ENCODE results near the gene PNLDC1. TPM values are rescaled to one million over a fixed set of nuclear protein-coding genes. Genes with fewer than 3 reads are reported as not detected.
"Not testable (repeated sequence)": the region's sequence is repeated elsewhere in the genome, so short reads cannot be mapped to it uniquely, and the experiment has no call there.

The PNLDC1 gene
- total RNA-seq, 1 experiment from 2014 or later: not detected

DNA sequence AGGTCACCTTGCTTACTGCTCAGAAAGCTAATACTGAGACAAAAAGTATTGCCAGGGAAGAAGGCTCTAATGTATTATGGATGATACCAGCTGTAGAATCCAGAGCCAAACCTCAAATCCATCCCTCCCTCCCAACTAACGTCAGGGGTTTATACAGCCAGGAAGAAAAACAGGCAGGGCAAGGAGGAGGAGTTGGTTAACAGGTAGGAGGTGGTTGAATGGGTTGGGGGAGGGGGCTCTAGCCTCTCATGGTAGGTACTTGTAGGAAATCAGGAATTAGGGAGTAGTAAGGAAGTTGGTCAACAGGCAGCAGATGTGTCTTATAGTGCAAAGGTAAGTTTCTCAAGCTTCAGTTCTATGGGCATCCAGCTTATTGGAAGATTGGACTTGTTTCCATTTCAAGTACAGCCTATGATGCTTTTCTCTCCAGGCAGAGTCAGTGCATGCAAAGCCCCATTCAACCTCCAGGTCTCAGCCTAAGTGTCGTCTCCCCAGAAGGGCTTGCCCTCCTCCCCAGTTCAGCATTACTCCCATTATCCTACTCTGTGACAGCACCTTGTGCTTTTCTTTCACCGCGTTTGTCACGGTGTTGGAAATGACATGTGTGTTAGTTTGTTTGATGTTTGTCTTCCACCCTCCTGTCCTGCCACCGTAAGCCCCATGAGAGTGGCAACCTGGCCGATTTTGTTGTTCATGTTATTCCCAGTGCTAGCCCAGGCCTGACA, 38.1 kb downstream of the PNLDC1 start:
- H3K4me3 ChIP-seq (ENCODE audit: insufficient read depth, low read depth, low read length): no peak overlapping the region
- peak; percentile 77 for DNase-seq

DNA sequence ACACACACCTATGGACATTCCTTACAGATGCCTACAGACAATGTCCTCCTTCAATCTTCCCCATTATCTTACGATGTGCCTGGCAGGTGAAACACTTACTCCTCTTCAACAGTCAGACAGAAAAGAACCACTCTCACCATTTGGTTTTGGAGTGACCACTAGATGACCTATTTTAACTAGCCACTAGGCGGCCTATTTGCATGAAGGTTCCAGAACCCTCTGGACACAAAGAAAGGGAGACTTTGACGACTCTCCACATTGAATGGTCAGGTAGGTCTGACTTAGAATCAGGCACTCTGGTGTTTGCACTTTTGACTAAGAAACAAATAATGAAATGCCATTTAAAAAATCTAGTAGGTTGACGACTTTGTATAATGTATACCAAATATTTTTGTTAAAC, 42.0 kb downstream of the PNLDC1 start:
- Histone ChIP-seq H3K27me3 (ENCODE audit: control insufficient read depth, insufficient read depth, low read length) (no peaks in the 10 kb centered on the region), H3K36me3 (replicated peaks; ENCODE audit: control insufficient read depth, insufficient read depth, low read length) (no peaks in the 10 kb centered on the region), H3K4me3 (ENCODE audit: insufficient read depth, low read depth, low read length) (no peak overlapping the region)
- DNase-seq: peak; percentile 61

More for the DNA sequence above, 38.1 kb downstream of the PNLDC1 start:
- Histone ChIP-seq H3K36me3 (replicated peaks; ENCODE audit: control insufficient read depth, insufficient read depth, low read length) (no peaks in the 10 kb centered on the region), H3K27me3 (ENCODE audit: control insufficient read depth, insufficient read depth, low read length) (no peaks in the 10 kb centered on the region)

DNA sequence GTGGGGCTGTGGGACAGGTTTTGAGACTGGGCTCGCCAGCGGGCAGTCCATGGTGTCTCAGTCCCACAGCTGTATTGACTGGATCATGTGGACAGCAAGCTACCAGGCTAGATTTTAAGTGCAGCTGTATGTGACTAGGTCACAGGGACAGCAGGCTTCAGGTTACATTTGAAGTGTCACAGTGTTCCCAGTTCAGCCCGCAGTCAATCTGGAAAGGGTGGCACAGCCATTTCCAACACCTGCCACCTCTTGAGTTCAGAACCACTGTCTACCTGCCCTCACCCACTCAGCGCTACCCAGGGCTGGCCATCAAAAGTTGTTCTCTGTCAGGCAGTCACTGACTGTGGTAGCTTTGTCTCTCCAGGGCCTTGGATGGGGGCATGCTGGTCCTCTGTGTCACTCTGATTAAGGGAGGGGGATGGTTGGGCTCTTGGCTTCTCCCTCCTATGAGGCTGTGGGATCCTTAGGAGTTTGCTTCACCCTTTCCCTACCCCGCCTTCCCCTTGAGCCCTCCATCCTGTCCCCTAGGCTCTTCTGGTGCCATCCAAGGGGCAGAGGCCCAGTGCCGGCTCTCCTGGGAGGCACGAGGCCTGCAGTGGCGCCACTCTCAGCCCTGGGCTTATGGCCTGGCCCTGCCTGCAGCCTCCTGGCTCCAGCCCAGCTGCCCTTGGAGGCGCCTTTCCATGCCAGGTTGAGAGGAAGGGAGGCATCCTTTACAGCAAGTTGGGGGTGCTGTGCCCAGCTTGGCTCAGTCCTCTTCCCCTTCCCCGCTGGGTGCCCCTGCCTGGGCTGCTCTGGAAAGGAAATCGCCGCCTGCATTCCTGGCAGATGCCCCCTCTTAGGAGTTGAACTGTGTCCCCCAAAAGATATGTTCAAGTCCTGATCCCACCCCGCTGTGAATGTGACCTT, 44.9 kb downstream of the PNLDC1 start:
- Histone ChIP-seq H3K4me3 (ENCODE audit: insufficient read depth, low read depth, low read length) (no peak overlapping the region), H3K27me3 (ENCODE audit: control insufficient read depth, insufficient read depth, low read length) (no peaks in the 10 kb centered on the region), H3K36me3 (replicated peaks; ENCODE audit: control insufficient read depth, insufficient read depth, low read length) (no peaks in the 10 kb centered on the region)
- DNase-seq: peak; percentile 28

DNA sequence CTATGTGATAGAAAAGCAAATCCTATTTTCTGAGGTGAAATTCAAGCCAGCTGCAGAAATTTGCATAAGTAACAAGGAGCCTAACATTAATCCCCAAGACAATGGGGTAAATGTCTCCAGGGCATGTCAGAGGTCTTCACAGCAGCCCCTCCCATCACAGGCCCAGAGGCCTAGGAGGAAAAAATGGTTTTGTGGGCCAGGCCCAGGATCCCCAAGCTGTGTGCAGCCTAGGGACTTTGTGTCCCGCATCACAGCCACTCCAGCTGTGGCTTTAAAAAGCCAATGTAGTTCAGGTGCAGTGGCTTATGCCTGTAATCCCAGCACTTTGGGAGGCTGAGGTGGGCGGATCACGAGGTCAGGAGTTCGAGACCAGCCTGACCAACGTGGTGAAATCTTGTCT, 48.5 kb downstream of the PNLDC1 start:
- not testable (repeated sequence) for DNase-seq; H3K36me3 ChIP-seq (replicated peaks; ENCODE audit: control insufficient read depth, insufficient read depth, low read length); H3K4me3 ChIP-seq (ENCODE audit: insufficient read depth, low read depth, low read length); H3K27me3 ChIP-seq (ENCODE audit: control insufficient read depth, insufficient read depth, low read length)

DNA sequence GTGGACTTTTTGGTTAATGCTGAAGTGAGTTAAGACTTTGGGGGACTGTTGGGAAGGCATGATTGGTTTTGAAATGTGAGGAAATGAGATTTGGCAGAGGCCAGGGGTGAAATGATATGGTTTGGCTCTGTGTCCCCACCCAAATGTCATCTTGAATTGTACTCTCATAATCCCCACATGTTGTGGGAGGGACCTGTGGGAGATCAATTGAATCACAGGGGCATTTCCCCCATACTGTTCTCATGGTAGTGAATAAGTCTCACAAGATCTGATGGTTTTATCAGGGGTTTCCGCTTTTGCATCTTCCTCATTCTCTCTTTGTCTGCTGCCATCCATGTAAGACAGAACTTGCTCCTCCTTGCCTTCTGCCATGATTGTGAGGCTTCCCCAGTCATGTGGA, 49.8 kb downstream of the PNLDC1 start:
- H3K4me3 ChIP-seq (ENCODE audit: insufficient read depth, low read depth, low read length); H3K36me3 ChIP-seq (replicated peaks; ENCODE audit: control insufficient read depth, insufficient read depth, low read length); DNase-seq; H3K27me3 ChIP-seq (ENCODE audit: control insufficient read depth, insufficient read depth, low read length): not testable (repeated sequence)

DNA sequence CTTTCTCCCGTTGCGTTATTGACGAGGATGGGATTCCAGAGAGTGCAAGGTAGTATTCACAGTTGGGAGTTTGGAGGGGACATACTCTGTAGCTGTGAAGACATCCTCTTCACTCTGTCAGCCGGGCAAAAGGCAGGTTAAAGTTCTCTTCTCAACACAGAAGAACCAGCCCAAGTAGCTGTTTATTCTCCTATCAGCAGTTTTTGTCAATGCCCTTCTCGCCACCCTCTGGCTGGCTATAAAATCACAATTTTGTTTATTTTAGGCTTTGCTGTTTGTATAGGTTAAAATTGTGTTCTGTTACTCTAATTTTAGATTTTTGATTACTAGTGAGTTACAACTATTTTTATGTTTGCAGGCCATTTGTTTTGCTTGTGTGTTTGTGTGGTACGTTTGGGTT, 52.8 kb downstream of the PNLDC1 start:
- no peaks in the 10 kb centered on the region for H3K27me3 ChIP-seq (ENCODE audit: control insufficient read depth, insufficient read depth, low read length)
- H3K36me3 ChIP-seq (replicated peaks; ENCODE audit: control insufficient read depth, insufficient read depth, low read length): no peaks in the 10 kb centered on the region
- peak; percentile 41 for DNase-seq
- H3K4me3 ChIP-seq (ENCODE audit: insufficient read depth, low read depth, low read length): no peak overlapping the region

DNA sequence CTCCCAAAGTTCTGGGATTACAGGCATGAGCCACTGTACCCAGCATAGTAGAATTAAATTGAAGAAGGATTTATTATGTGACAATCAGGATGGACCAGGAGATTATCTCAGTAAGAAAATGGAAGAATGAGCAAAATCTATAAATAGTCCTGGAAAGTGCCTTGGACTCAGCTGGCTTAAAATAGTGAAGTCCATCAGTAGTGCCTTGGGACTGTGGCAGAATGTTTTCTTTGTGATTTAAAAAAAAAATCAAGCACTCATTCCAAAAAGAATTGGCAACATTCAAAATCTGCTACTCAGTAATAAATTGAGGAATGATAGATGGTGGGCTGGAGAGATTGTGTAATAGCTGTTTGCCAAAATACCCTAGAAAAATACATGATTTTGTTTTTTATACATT, 53.7 kb downstream of the PNLDC1 start:
- H3K27me3 ChIP-seq (ENCODE audit: control insufficient read depth, insufficient read depth, low read length): no peaks in the 10 kb centered on the region
- H3K4me3 ChIP-seq (ENCODE audit: insufficient read depth, low read depth, low read length): no peak overlapping the region
- no peaks in the 10 kb centered on the region for H3K36me3 ChIP-seq (replicated peaks; ENCODE audit: control insufficient read depth, insufficient read depth, low read length)
- DNase-seq: no peak

DNA sequence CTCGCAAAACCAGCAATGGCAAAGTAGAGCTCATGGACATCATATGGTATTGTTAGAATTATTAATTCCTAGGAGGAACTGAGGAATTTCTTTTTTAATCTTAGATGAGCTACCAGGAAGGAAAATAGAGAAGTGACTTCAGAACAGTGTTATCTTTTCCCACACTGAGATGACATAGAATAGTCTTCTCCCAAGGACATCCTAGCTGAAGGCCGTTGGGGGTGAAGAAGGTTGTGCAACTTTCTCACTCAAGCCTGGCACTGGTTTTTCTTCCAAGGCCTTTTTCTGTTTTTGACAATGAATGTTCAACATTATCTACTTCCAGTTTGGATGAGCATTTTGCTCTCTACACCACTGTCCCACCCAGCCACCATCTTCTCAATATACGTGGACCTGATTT, 54.9 kb downstream of the PNLDC1 start:
- Histone ChIP-seq H3K4me3 (ENCODE audit: insufficient read depth, low read depth, low read length) (no peak overlapping the region), H3K36me3 (replicated peaks; ENCODE audit: control insufficient read depth, insufficient read depth, low read length) (no peaks in the 10 kb centered on the region), H3K27me3 (ENCODE audit: control insufficient read depth, insufficient read depth, low read length) (no peaks in the 10 kb centered on the region)
- DNase-seq: no peak

DNA sequence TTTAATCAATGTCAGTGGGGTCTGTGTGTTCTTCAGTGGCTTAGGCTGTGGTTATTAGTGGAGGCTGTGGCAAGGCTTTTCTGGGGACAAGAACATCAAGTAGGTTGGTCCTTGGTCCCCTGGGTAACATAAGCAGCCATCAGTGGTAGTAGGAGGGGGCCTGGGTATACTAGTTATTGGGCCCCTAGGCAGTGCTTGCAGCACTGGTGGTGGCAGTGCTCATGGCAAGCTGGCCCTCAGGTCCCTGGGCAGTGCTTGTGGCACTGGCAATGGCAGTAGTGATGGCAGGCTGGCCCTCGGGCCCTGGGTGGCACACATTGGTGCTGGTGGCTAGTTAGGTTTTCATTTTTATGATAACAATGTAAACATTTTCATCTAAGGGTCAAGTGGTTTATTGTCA, 58.2 kb downstream of the PNLDC1 start:
- DNase-seq: no peak
- H3K36me3 ChIP-seq (replicated peaks; ENCODE audit: control insufficient read depth, insufficient read depth, low read length): no peaks in the 10 kb centered on the region
- no peak overlapping the region for H3K4me3 ChIP-seq (ENCODE audit: insufficient read depth, low read depth, low read length)
- no peaks in the 10 kb centered on the region for H3K27me3 ChIP-seq (ENCODE audit: control insufficient read depth, insufficient read depth, low read length)

DNA sequence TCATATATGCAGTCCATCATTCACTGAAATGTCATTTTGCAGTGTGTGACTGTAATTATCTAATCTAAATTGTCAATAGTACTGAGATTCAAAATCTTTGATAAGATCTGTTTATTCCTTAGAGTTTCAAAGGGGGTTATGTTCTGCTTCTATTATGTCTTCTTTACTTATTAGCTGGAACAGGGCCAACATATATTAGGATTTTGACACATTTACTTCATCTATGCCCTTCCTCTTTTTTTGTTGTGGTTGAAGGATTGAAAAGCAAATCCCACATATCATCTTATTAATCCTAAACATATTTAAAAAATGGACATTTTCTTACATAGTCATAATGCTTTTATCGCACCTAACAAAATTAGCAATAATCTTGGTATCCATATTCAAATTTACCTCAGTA, 60.4 kb downstream of the PNLDC1 start:
- Histone ChIP-seq H3K4me3 (ENCODE audit: insufficient read depth, low read depth, low read length) (no peak overlapping the region), H3K36me3 (replicated peaks; ENCODE audit: control insufficient read depth, insufficient read depth, low read length) (no peaks in the 10 kb centered on the region), H3K27me3 (ENCODE audit: control insufficient read depth, insufficient read depth, low read length) (no peaks in the 10 kb centered on the region)
- DNase-seq: no peak

DNA sequence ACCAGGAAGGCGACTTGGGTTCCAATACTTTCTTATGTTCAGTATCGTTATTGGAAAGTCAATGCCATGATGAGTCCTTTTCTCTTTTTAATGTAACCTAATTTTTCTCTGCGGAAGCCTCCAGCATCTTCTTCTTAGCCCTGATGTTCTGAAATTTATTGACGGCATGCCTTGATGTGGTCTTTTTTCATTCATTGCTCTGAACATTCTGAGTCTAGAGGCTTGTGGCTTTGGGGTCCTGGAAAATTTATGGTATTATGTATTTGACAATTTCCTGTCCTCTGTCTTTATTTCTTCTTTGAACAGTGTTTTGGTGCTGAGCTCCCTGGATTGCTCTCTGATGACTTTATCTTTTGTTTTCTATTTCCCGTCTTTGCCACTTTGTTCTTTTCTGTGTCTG, 62.0 kb downstream of the PNLDC1 start:
- H3K4me3 ChIP-seq (ENCODE audit: insufficient read depth, low read depth, low read length): no peak overlapping the region
- no peaks in the 10 kb centered on the region for H3K27me3 ChIP-seq (ENCODE audit: control insufficient read depth, insufficient read depth, low read length)
- no peak for DNase-seq
- no peaks in the 10 kb centered on the region for H3K36me3 ChIP-seq (replicated peaks; ENCODE audit: control insufficient read depth, insufficient read depth, low read length)

DNA sequence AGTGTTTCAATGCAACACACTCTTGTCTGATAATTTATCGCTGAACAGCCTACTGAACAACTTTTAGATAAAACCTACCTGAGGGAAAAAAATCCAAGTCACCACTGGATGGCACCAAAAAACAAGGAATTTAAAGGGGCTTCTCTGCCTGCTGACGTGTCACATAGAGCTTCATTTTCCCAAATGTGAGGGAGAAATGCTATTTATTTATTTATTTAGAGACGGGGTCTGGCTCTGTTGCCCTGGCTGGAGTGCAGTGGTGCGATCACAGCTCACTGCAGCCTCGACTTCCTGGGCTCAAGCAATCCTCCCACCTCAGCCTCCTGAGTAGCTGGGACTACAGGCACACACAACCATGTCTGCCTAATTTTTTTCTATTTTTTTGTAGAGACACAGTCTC, 63.3 kb downstream of the PNLDC1 start:
- H3K4me3 ChIP-seq (ENCODE audit: insufficient read depth, low read depth, low read length); H3K27me3 ChIP-seq (ENCODE audit: control insufficient read depth, insufficient read depth, low read length); H3K36me3 ChIP-seq (replicated peaks; ENCODE audit: control insufficient read depth, insufficient read depth, low read length): not testable (repeated sequence)
- peak; percentile 74 for DNase-seq

DNA sequence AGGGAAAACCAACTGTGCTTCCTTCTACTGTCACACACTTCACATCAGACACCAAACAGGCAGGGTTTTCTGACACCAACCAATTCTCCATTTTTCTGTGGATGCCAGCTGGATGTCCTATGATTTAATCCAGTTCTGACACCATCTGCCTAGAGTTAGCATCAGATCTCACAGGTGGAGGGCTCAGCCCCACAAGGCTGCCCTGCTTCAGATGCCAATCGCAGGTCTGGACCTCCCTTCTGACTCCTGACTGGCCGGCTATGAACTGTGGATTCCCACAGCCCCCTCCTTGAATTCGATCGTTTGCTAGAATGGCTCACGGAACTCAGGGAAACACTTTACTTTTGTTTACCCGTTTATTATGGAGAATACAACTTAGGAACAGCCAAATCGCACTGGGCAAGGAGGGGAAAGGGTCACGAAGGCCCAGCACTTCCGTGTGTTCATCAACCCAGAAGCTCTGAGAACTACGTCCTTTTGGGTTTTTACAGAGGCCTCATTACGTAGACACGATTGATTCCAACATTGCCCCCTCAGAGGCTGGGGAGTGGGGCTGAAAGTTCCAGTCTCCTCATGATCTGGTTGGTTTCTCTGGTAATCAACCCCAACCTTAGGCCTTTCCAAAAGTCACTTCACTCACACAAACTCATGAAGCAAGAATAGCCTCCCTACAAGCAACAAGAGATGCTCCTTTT, 65.3 kb downstream of the PNLDC1 start:
- DNase-seq: no peak
- Histone ChIP-seq H3K27me3 (ENCODE audit: control insufficient read depth, insufficient read depth, low read length) (no peaks in the 10 kb centered on the region), H3K36me3 (replicated peaks; ENCODE audit: control insufficient read depth, insufficient read depth, low read length) (no peaks in the 10 kb centered on the region), H3K4me3 (ENCODE audit: insufficient read depth, low read depth, low read length) (no peak overlapping the region)

DNA sequence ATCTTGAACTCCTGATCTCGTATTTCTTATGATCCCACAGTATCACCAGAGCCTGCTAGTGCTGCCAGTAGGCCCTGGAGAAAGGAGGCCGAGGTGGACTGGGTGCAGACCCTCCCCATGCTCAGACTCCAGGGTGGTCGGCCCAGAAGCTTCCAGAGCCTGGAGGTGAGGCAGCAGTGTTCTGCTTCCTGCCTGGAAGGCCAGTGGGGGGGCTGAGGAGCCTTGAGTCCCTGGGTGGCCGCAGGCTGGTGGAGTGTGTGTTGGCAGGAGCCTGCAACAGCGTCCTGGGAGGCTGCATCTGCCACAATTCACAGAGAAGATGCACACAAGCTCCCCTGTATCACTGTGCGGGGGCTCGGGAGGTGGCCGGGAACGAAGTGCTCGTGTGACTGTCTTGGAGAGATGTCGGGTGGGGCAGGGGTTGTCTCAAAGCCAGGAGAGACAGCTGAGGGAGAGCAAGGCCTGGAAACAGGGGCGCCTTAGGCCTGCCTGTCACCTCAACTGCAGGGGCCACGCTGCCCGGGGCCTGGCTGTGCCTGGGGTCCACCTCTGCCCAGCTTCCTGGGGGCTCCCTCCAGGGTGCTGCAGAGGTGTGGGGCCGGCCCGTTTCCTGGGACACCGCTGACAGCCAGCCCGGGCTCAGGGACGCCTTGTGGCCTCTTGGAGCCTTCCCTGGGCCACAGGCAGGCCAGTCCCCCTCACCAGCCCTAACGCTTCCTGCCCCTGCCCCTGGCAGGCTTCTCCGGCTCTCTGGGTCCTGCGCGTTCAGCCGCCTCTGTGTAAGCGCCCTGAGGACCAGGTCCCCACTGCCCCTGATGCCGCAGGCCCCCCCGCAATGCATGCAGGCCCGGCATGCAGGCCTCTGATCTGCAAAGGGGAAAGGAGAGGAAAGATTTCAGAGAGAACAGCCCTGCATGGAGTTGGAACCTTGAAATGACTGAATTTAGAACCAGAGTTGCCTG, 66.5 kb downstream of the PNLDC1 start:
- DNase-seq: no peak
- no peaks in the 10 kb centered on the region for H3K27me3 ChIP-seq (ENCODE audit: control insufficient read depth, insufficient read depth, low read length)
- no peak overlapping the region for H3K4me3 ChIP-seq (ENCODE audit: insufficient read depth, low read depth, low read length)
- H3K36me3 ChIP-seq (replicated peaks; ENCODE audit: control insufficient read depth, insufficient read depth, low read length): no peaks in the 10 kb centered on the region
